ENCODE measurements around the gene INTS6.

DNA sequence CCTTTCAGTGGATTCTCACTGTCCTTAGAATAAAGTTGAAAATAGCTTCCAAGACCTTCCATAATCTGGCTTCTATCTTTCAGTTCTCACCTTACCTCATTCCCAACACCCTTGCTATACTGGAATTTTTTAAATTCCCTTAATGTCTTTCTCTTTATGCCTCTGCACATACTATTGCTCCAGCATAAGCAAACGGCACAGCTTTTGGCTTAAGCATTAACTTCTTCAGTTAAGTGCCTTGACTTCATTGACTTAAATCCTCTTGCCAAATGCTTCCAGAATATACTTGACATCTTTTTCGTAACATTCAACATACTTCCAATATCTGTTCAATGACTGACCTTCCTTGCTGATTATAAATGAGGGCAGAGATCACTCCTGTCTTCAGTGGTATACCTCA is 79.4 kb downstream of the INTS6 start:
- TF ChIP-seq CTCF (IDR thresholded peaks at IDR 0.05) (no peak), POLR2A (IDR thresholded peaks at IDR 0.05) (no peak)
